ENCODE measurements around the gene JADE1.

DNA sequence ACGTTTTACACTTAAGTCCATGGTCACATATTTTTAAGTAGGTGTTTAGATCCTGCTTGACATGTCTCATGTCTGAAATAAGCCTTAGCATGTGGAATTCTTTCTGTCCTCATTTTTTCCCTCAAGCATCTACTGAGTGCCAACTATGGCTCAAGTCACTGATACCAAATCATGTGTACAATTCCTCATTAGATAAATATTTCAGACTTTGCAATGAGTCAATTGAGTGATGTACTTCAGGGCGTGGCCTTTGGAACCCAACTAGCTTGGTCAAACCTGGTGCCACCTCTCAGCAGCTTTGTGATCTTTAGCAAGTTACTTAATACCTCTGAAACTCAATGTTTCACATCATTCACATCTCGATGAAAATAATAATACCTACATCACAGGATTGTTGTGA lies 12.6 kb upstream of the JADE1 start:
- TF ChIP-seq CTCF (IDR thresholded peaks at IDR 0.05) (no peak), POLR2A (IDR thresholded peaks at IDR 0.05) (no peak), POLR2AphosphoS5 (IDR thresholded peaks at IDR 0.05) (no peak)
